Coronary artery (tissue), 2 donors: ENCODE data around the gene IMMP2L.

Source experiments
- DNase-seq: peaks from one replicate; pipeline ENCODE4 v3.0.0-alpha.2; 2017; ENCODE audit warnings: low spot score
- H3K27ac ChIP-seq, 2 donors: fragments of 200-600 bp; sonication (generic); one replicate each; pipeline ENCODE4 v1.5.1; 2016 to 2019
- H3K4me3 ChIP-seq: fragments of 200-600 bp; sonication (generic); 2 replicates; pipeline ENCODE4 v1.5.1; 2016; ENCODE audit warnings: mild to moderate bottlenecking, moderate library complexity
- TF ChIP-seq, protein P1 (sequence below): fragments of 200-600 bp; sonication (generic); IDR thresholded peaks from one replicate; pipeline ENCODE4 v1.5.1; 2019; ENCODE audit warnings: antibody characterized with exemption

IMMP2L gene

DNA sequence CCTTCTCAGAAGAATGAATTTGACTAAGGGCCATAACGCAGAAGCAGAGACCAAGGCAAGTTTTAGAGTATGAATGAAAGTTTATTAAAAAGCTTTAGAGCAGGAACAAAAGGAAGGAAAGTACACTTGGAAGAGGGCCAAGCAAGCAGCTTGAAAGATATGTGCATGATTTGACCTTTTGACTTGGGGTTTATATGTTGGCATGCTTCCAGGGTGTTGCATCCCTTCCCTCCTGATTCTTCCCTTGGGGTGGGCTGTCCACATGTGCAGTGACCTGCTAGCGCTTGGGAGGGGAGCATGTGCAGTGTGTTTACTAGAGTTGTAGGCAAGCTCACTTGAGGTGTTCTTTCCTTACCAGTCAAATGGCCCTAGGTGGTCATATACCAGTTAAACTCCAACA, 509.3 kb downstream of the IMMP2L start:
- no peak for DNase-seq
- Histone ChIP-seq H3K4me3 (no peak overlapping the region), H3K27ac (no peak overlapping the region)
- TF ChIP-seq, protein P1, sequence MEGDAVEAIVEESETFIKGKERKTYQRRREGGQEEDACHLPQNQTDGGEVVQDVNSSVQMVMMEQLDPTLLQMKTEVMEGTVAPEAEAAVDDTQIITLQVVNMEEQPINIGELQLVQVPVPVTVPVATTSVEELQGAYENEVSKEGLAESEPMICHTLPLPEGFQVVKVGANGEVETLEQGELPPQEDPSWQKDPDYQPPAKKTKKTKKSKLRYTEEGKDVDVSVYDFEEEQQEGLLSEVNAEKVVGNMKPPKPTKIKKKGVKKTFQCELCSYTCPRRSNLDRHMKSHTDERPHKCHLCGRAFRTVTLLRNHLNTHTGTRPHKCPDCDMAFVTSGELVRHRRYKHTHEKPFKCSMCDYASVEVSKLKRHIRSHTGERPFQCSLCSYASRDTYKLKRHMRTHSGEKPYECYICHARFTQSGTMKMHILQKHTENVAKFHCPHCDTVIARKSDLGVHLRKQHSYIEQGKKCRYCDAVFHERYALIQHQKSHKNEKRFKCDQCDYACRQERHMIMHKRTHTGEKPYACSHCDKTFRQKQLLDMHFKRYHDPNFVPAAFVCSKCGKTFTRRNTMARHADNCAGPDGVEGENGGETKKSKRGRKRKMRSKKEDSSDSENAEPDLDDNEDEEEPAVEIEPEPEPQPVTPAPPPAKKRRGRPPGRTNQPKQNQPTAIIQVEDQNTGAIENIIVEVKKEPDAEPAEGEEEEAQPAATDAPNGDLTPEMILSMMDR, result no peak

DNA sequence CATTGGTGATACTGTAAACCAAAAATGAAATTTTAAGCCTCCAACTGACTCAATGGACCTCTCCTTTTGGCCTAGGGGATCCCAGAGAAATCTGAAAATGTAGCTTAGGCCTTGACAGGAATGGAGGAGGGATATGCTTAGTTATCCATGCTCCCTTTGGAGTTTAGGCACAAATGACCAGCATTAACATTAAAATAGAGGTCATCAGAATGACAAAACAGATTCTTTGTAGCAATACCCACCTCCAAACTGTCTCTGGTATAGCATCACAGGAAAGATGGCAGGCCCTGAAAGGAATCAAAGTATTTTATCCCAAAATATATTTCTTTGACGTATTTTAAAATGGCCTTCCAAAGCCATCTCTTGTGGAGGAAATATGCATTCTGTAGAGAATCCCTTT, 510.5 kb downstream of the IMMP2L start:
- DNase-seq, result no peak
- TF ChIP-seq, protein P1, result no peak
- Histone ChIP-seq H3K4me3 (no peak overlapping the region), H3K27ac (no peak overlapping the region)

DNA sequence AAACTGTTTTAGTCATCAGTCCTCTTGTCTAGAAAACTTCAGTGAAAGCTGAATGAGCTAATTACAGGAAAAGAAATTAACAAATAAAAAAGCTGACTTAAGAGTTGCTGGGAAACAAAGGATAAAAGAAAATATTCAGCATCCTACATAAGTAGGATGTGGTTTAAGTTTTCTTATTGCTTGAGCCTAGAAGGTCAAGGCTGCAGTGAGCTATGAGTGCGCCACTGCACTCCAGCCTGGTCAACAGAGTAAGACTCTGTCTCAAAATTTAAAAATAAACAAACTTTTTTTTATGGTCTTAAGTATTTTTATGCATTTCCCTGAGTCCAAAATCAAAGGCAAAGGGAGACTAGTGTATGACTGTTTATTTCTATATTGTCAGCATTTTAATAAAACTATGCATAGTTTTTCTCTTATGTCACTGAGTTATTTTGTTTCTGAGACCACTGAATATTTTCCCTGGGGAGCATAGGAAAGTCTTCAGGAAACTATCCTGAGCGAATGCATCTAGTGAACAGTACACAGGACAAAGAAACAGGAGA, 511.3 kb downstream of the IMMP2L start:
- TF ChIP-seq, protein P1, result no peak
- DNase-seq, result no peak
- Histone ChIP-seq H3K4me3 (no peak overlapping the region), H3K27ac (no peak overlapping the region)

DNA sequence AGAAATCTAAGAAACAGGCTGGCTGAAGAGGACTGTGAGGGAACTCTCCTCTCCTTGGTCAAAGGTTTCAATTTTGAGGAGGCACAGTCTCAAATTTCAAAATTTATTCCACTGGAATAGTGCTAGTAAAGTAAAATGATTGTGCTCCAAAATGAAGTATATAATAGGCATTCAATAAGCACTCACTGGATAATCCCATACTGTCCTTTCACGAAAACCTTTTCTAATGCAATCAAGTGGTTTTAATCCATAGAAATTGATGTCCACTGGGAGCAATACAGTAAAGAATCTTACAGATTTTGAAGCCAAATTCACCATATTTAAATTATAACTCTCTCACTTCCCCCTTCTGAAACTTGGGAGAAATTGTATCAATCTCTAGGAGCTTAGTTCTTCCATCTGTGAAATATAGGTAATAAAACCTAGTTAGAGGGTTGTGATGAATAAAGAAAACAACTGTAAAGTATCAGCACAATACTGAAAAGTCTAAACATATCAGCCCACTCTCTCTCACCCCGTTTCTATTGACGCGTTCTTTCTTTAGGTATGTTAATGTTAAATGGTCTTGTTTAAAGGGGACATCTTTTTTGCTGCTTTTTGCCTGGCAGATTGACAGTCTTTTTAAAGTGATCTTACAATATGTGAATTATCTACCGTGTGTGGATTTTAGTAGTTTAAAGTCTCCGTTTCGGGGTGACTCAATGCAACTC, 512.2 kb downstream of the IMMP2L start:
- TF ChIP-seq, protein P1, result no peak
- Histone ChIP-seq H3K27ac (no peak overlapping the region), H3K4me3 (no peak overlapping the region)
- DNase-seq, result no peak

DNA sequence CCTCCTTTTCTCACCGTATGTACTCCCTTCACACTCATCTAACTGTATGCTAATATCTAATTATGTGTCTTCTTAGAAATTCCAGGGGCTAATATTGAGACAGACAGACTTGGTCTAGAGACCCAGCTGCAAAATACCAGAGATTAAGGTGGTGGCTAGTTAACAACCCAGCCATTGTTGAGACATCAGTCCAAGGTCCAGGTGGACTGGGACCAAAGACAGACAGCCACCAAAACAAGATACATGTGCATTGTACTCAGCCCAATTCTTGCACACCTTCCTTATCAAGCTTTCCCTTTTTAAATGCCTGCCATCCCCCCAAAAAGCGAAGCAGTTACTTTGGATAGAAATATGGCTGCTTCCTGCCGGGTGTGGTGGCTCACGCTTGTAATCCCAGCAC, 514.7 kb downstream of the IMMP2L start:
- DNase-seq, result no peak
- TF ChIP-seq, protein P1, result no peak
- H3K27ac ChIP-seq, result no peak overlapping the region

DNA sequence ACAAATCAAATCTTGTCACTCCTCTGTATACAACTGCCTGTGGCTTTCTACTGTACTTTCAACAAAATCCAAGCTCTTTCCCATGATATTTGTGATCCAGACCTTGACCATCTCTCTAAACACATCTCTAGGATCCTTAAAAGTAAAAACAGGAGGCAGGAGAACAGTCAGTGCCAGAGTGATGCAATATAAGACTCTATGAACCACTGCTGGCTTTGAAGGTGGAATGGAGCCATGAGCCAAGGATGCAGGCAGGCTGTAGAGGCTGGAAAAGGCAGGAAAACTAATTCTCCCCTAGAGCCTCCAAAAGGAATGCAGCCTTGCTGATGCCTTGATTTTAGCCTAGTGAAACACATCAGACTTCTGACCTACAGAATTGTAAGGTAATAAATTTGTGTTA, 516.8 kb downstream of the IMMP2L start:
- TF ChIP-seq, protein P1, result no peak
- no peak for DNase-seq
- no peak overlapping the region for H3K27ac ChIP-seq
- no peak overlapping the region for H3K4me3 ChIP-seq

More for the DNA sequence above, 514.7 kb downstream of the IMMP2L start:
- H3K4me3 ChIP-seq, result no peak overlapping the region

DNA sequence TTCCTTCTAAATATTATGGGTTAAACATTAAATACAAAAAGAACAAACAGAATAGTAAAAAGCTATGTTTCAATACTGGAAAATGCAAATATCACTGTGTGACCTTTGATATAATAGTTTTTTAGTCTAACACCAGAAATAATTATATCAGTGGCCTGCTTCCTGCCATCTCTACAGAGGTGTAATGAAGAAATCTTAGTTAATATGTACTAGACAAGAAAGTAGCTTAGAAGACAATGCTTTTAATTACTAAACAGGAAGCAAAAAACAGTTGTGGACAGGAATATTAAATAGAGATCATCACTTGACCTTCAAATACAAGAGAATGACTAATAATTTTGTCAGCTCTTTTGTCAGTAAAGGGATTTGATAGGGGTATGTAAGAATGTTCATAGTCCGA, 518.7 kb downstream of the IMMP2L start:
- H3K27ac ChIP-seq, result no peak overlapping the region
- TF ChIP-seq, protein P1, result no peak
- no peak for DNase-seq
- no peak overlapping the region for H3K4me3 ChIP-seq
